GM11168 (cell line): ENCODE results near the gene SMIM17.

ENCODE experiments used
- in situ Hi-C: fragments of 300-500 bp; cut with MboI; formaldehyde crosslinking; loops from one replicate; pipeline ENCODE4 v1.12.0; 2022; ENCODE audit warnings: low sequenced_read_pairs; ENCODE audit not compliant: unreplicated experiment

SMIM17 gene

GRCh38 chr19:56642711-56643459, at the start of gene SMIM17:
TSS of gene SMIM17 (plus strand) at chr19:56643159. CDS start at chr19:56645668, 2,509 bp downstream.
- in situ Hi-C loops, result no loop called here

- in situ Hi-C loops, result no loop called here
Observed at GRCh38 chr19:56594446-56594782, 48.5 kb upstream of the SMIM17 start.

GRCh38 chr19:56594783-56595547, 48.0 kb upstream of the SMIM17 start, which contains the start of gene ZNF71:
TSS of gene ZNF71 (plus strand) at chr19:56595302. CDS start at chr19:56601559, 6,257 bp downstream.
- in situ Hi-C loops, result no loop called here

GRCh38 chr19:56595548-56595899, 47.4 kb upstream of the SMIM17 start:
- in situ Hi-C loops, result no loop called here

GRCh38 chr19:56596676-56597075, 46.3 kb upstream of the SMIM17 start:
- in situ Hi-C loops, result no loop called here

- in situ Hi-C loops, result no loop called here
Observed at GRCh38 chr19:56597696-56598095, 45.3 kb upstream of the SMIM17 start.

- in situ Hi-C loops, result no loop called here
Observed at GRCh38 chr19:56601375-56601774, 41.6 kb upstream of the SMIM17 start.

- in situ Hi-C loops, result no loop called here
Observed at GRCh38 chr19:56603829-56604228, 39.1 kb upstream of the SMIM17 start.

- in situ Hi-C loops, result no loop called here
Observed at GRCh38 chr19:56608274-56608964, 34.5 kb upstream of the SMIM17 start.

GRCh38 chr19:56611288-56611687, 31.7 kb upstream of the SMIM17 start:
- in situ Hi-C loops, result no loop called here

- in situ Hi-C loops, result no loop called here
Observed at GRCh38 chr19:56612737-56613136, 30.2 kb upstream of the SMIM17 start.

GRCh38 chr19:56613639-56614038, 29.3 kb upstream of the SMIM17 start:
- in situ Hi-C loops, result no loop called here

- in situ Hi-C loops, result no loop called here
Observed at GRCh38 chr19:56617531-56617930, 25.4 kb upstream of the SMIM17 start.

- in situ Hi-C loops, result no loop called here
Observed at GRCh38 chr19:56619121-56619520, 23.8 kb upstream of the SMIM17 start.

- in situ Hi-C loops, result no loop called here
Observed at GRCh38 chr19:56622374-56622773, 20.6 kb upstream of the SMIM17 start.

- in situ Hi-C loops, result no loop called here
Observed at GRCh38 chr19:56623006-56623405, 20.0 kb upstream of the SMIM17 start.

GRCh38 chr19:56625708-56626107, 17.3 kb upstream of the SMIM17 start:
- in situ Hi-C loops, result no loop called here

GRCh38 chr19:56633021-56633420, 9.9 kb upstream of the SMIM17 start:
- in situ Hi-C loops, result no loop called here

- in situ Hi-C loops, result no loop called here
Observed at GRCh38 chr19:56637976-56638555, 4.9 kb upstream of the SMIM17 start.

- in situ Hi-C loops, result no loop called here
Observed at GRCh38 chr19:56639217-56639616, 3.7 kb upstream of the SMIM17 start.

- in situ Hi-C loops, result no loop called here
Observed at GRCh38 chr19:56643460-56643955, 549 bp downstream of the SMIM17 start.
